PC-3 (cell line): ENCODE measurements around the gene GDAP2.

Experiments
- EZH2 ChIP-seq: fragments of 300-600 bp; sonication (generic); IDR thresholded peaks from one replicate; pipeline ENCODE4 v1.6.1; 2017; ENCODE audit warnings: antibody characterized with exemption, mild to moderate bottlenecking, low read length; ENCODE audit not compliant: unreplicated experiment
- EZH2phosphoT487 ChIP-seq: fragments of 300-600 bp; sonication (generic); IDR thresholded peaks from 2 replicates; pipeline ENCODE4 v1.6.1; 2018; ENCODE audit warnings: mild to moderate bottlenecking, antibody characterized with exemption, low read length, borderline replicate concordance
- TF ChIP-seq, protein P1 (sequence below): fragments of 300-600 bp; sonication (generic); conservative IDR thresholded peaks from 2 replicates; pipeline ENCODE4 v1.5.1; 2017; ENCODE audit warnings: antibody characterized with exemption, low read depth, mild to moderate bottlenecking, low read length

DNA sequence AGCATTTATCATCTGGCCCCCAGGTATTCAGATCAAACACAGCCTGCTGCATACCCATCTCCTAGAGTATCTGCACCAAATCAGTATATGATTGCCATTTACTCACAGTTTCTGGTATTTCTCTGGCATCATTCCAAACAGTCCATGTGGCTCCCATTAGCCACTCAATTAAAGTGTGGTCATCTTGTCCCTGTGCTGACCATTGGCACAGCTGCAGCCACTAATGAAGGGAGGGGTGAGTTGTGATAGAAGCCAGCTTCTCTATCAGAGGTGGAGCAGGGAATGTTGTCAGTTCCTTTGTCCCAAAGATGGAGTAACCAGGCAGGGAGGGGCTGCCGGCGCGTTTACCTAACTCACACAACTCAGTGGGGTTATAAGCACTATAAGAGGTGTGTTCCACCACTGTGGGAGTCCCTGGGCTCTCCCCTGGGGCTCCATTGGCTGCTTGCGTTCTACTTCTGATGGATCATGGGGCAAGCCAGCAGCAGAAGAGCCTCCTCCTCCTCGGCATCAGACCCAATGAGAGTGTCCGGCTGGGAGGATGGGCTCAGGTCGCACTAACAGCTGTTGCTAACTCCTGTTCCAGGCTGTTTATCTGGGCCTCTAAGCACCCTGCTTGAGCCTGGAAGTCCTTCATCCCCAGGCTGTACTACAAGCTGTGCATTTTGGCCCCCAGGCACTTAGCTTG lies 108.6 kb downstream of the GDAP2 start:
- TF ChIP-seq, protein P1, sequence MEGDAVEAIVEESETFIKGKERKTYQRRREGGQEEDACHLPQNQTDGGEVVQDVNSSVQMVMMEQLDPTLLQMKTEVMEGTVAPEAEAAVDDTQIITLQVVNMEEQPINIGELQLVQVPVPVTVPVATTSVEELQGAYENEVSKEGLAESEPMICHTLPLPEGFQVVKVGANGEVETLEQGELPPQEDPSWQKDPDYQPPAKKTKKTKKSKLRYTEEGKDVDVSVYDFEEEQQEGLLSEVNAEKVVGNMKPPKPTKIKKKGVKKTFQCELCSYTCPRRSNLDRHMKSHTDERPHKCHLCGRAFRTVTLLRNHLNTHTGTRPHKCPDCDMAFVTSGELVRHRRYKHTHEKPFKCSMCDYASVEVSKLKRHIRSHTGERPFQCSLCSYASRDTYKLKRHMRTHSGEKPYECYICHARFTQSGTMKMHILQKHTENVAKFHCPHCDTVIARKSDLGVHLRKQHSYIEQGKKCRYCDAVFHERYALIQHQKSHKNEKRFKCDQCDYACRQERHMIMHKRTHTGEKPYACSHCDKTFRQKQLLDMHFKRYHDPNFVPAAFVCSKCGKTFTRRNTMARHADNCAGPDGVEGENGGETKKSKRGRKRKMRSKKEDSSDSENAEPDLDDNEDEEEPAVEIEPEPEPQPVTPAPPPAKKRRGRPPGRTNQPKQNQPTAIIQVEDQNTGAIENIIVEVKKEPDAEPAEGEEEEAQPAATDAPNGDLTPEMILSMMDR: no peak
- no peak for TF ChIP-seq EZH2
- TF ChIP-seq EZH2phosphoT487: no peak
